Activated CD8-positive, alpha-beta T cell treated with anti-CD3 and anti-CD28 coated beads for 36 hours (primary cell): ENCODE measurements around the gene DLG2. TPM values are rescaled to one million over a fixed set of nuclear protein-coding genes. Genes with fewer than 3 reads are reported as not detected.

Experiments
- ATAC-seq: fragments of 200-7000 bp; cut with Tn5 transposase; one replicate; pipeline ENCODE4 v1.10.0; 2021; ENCODE audit warnings: mild to moderate bottlenecking, moderate library complexity
- CTCF ChIA-PET: fragments of 350-600 bp; sonication (Branson Sonifier 250); formaldehyde crosslinking; loops from one replicate; lab custom pipeline; 2021; ENCODE audit warnings: antibody characterized with exemption; lab: Charles Lee
- POLR2A ChIA-PET: fragments of 350-600 bp; sonication (Branson Sonifier 250); formaldehyde crosslinking; loops from one replicate; lab custom pipeline; 2021; ENCODE audit warnings: antibody characterized with exemption; lab: Charles Lee
- DNase-seq: peaks from one replicate; pipeline ENCODE4 v3.0.0-alpha.2; 2020
- H3K27ac Mint-ChIP-seq: one replicate; pipeline ENCODE4 v1.8.0; 2021; ENCODE audit warnings: mild to moderate bottlenecking, mixed read lengths
- H3K27me3 Mint-ChIP-seq: one replicate; pipeline ENCODE4 v1.8.0; 2021; ENCODE audit warnings: mixed read lengths
- H3K36me3 Mint-ChIP-seq: one replicate; pipeline ENCODE4 v1.8.0; 2021; ENCODE audit warnings: low read depth, mixed read lengths
- H3K4me1 Mint-ChIP-seq: one replicate; pipeline ENCODE4 v1.8.0; 2021; ENCODE audit warnings: low read depth, mixed read lengths
- H3K4me3 Mint-ChIP-seq: one replicate; pipeline ENCODE4 v1.8.0; 2021; ENCODE audit warnings: mild to moderate bottlenecking, moderate library complexity, mixed read lengths
- H3K9me3 Mint-ChIP-seq: one replicate; pipeline ENCODE4 v1.8.0; 2021; ENCODE audit warnings: mixed read lengths
- CTCF ChIP-seq: fragments of 200-600 bp; IDR thresholded peaks from one replicate; pipeline ENCODE4 v1.8.0; 2022; ENCODE audit warnings: antibody characterized with exemption, mild to moderate bottlenecking
- intact Hi-C: fragments of 100-400 bp; cut with micrococcal nuclease; formaldehyde crosslinking; loops from one replicate; pipeline ENCODE4 v1.10.0; 2022
- total RNA-seq, 2 experiments: library from RNA; stranded (reverse); gene quantifications; one replicate each; pipeline ENCODE4 v1.2.3, GENCODE V29; 2021

Gene DLG2
- total RNA-seq, 2 experiments from 2014 or later, result 2.2 to 2.6 TPM

- CTCF ChIA-PET, result no interaction called here
- peaks cover 11% of the 10 kb centered on the region for H3K9me3 Mint-ChIP-seq
- H3K27ac Mint-ChIP-seq, result no peak overlapping the region
- H3K36me3 Mint-ChIP-seq, result peaks cover 9% of the 10 kb centered on the region
- intact Hi-C loops, result no loop called here
- no peak overlapping the region for H3K4me3 Mint-ChIP-seq
- H3K4me1 Mint-ChIP-seq, result no peaks in the 10 kb centered on the region
- DNase-seq (no peak), ATAC-seq (no peak)
- H3K27me3 Mint-ChIP-seq, result no peaks in the 10 kb centered on the region
- POLR2A ChIA-PET, result no interaction called here
- no peak for TF ChIP-seq CTCF
These were observed 92.3 kb downstream of the DLG2 start for GRCh38 chr11:85534806-85535205.

- H3K4me3 Mint-ChIP-seq, result no peak overlapping the region
- intact Hi-C loops, result no loop called here
- ATAC-seq, result no peak
- H3K36me3 Mint-ChIP-seq, result peaks cover 6% of the 10 kb centered on the region
- DNase-seq, result no peak
- TF ChIP-seq CTCF, result no peak
- H3K4me1 Mint-ChIP-seq, result no peaks in the 10 kb centered on the region
- H3K27me3 Mint-ChIP-seq, result no peaks in the 10 kb centered on the region
- ChIA-PET POLR2A (no interaction called here), CTCF (no interaction called here)
- peaks cover 7% of the 10 kb centered on the region for H3K9me3 Mint-ChIP-seq
- H3K27ac Mint-ChIP-seq, result no peak overlapping the region
These were observed 95.8 kb downstream of the DLG2 start for GRCh38 chr11:85531191-85531897.

DNA sequence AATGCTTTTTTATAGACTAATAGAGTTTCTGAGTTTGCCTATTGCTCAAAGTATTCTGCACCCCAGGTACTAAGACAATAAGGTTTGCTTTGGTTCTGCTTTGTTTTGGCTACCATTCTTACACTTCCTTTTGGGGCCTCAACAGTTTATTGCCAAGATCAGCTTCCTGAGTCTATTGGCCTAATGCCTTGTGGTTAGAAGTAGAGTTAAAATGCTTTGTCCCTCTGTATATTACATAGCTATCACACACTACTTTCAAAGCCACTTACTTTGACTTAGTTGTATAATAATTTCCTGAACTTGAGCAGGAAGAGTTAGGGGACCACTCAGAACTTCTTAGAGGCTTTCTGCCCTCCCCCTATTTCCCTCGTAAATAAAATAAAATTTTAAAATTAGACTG, 96.5 kb downstream of the DLG2 start:
- no peak overlapping the region for H3K27ac Mint-ChIP-seq
- ATAC-seq, result no peak
- no peak for DNase-seq
- peaks cover 6% of the 10 kb centered on the region for H3K36me3 Mint-ChIP-seq
- H3K9me3 Mint-ChIP-seq, result peaks cover 7% of the 10 kb centered on the region
- no peaks in the 10 kb centered on the region for H3K4me1 Mint-ChIP-seq
- intact Hi-C loops, result no loop called here
- TF ChIP-seq CTCF, result no peak
- POLR2A ChIA-PET, result no interaction called here
- CTCF ChIA-PET, result no interaction called here
- H3K4me3 Mint-ChIP-seq, result no peak overlapping the region
- no peaks in the 10 kb centered on the region for H3K27me3 Mint-ChIP-seq

- peaks cover 7% of the 10 kb centered on the region for H3K36me3 Mint-ChIP-seq
- H3K9me3 Mint-ChIP-seq, result peaks cover 13% of the 10 kb centered on the region
- H3K27ac Mint-ChIP-seq, result no peak overlapping the region
- ATAC-seq, result no peak
- H3K4me3 Mint-ChIP-seq, result no peak overlapping the region
- TF ChIP-seq CTCF, result no peak
- intact Hi-C loops, result no loop called here
- CTCF ChIA-PET, result no interaction called here
- H3K4me1 Mint-ChIP-seq, result no peaks in the 10 kb centered on the region
- DNase-seq, result no peak
- no peaks in the 10 kb centered on the region for H3K27me3 Mint-ChIP-seq
- POLR2A ChIA-PET, result no interaction called here
These were observed 100.6 kb downstream of the DLG2 start for GRCh38 chr11:85526564-85526963.

- Mint-ChIP-seq H3K27ac (no peak overlapping the region), H3K36me3 (peaks cover 7% of the 10 kb centered on the region), H3K9me3 (peaks cover 20% of the 10 kb centered on the region), H3K4me1 (no peaks in the 10 kb centered on the region), H3K4me3 (no peak overlapping the region), H3K27me3 (no peaks in the 10 kb centered on the region)
- ChIA-PET CTCF (no interaction called here), POLR2A (no interaction called here)
- DNase-seq (no peak), ATAC-seq (no peak)
- intact Hi-C loops, result no loop called here
- no peak for TF ChIP-seq CTCF
These were observed 101.5 kb downstream of the DLG2 start for GRCh38 chr11:85525686-85526085.
